HEK293 (cell line): Measurements from ENCODE around the gene MPV17L.
"Not testable (repeated sequence)": the region's sequence is repeated elsewhere in the genome, so short reads cannot be mapped to it uniquely, and the experiment has no call there.

Experiments used
- CTCF ChIA-PET: fragments of 350-600 bp; formaldehyde crosslinking; extraction: SDS; loops from one replicate; lab custom pipeline; 2021; ENCODE audit warnings: antibody characterized with exemption; lab: Yijun Ruan, JAX
- POLR2A ChIA-PET: fragments of 300-600 bp; formaldehyde crosslinking; extraction: SDS; loops from one replicate; lab custom pipeline; 2020; ENCODE audit warnings: antibody characterized with exemption, inconsistent platforms; lab: Yijun Ruan, JAX
- H3K27ac ChIP-seq: fragments of 200-500 bp; sonication (Bioruptor generic); 2 replicates; pipeline ENCODE4 v1.5.1; 2014; ENCODE audit warnings: low read depth, low read length, control low read depth, inconsistent platforms; ENCODE audit errors: extremely low read depth
- H3K36me3 ChIP-seq, 2 experiments: fragments of 200-500 bp in 1 of 2; sonication (Bioruptor generic) in 1 of 2; 1 replicate in 1 of 2; 2 replicates in 1 of 2; pipeline ENCODE4 v1.5.1; 2014 to 2017; ENCODE audit warnings: inconsistent platforms in 2 of 2, low read length in 2 of 2; ENCODE audit not compliant: control insufficient read depth in 2 of 2, insufficient read depth in 1 of 2
- H3K4me1 ChIP-seq: fragments of 200-500 bp; sonication (Bioruptor generic); 2 replicates; pipeline ENCODE4 v1.5.1; 2014; ENCODE audit warnings: mild to moderate bottlenecking, low read length, inconsistent platforms; ENCODE audit not compliant: control insufficient read depth, insufficient read depth
- H3K4me3 ChIP-seq: 2 replicates; pipeline ENCODE4 v1.5.1; 2011; ENCODE audit warnings: low read depth, mild to moderate bottlenecking, control low read depth, low read length, moderate library complexity
- H3K9me3 ChIP-seq: fragments of 200-500 bp; sonication (Bioruptor generic); 2 replicates; pipeline ENCODE4 v1.5.1; 2014; ENCODE audit warnings: low read depth, low read length, inconsistent platforms; ENCODE audit not compliant: control insufficient read depth, insufficient read depth
- EGR2 ChIP-seq: fragments of 450-650 bp; formaldehyde crosslinking; IDR thresholded peaks from 2 replicates; pipeline ENCODE4 v1.5.1; 2016; ENCODE audit warnings: low read depth, missing biosample characterization, missing genetic modification characterization
- GFI1B ChIP-seq: fragments of 450-650 bp; formaldehyde crosslinking; IDR thresholded peaks from 2 replicates; pipeline ENCODE4 v1.5.1; 2016; ENCODE audit warnings: missing biosample characterization, missing genetic modification characterization
- HOXA7 ChIP-seq: sonication (generic); formaldehyde crosslinking; IDR thresholded peaks from 2 replicates; pipeline ENCODE4 v1.8.1; 2022; ENCODE audit warnings: missing genetic modification reagents, borderline replicate concordance
- KLF8 ChIP-seq: fragments of 450-650 bp; formaldehyde crosslinking; IDR thresholded peaks from 2 replicates; pipeline ENCODE4 v1.5.1; 2016; ENCODE audit warnings: missing biosample characterization, missing genetic modification characterization
- SALL2 ChIP-seq: fragments of 450-650 bp; formaldehyde crosslinking; IDR thresholded peaks from 2 replicates; pipeline ENCODE4 v1.5.0; 2017; ENCODE audit warnings: missing biosample characterization, mild to moderate bottlenecking, missing genetic modification characterization, borderline replicate concordance
- ZNF184 ChIP-seq: fragments of 450-650 bp; IDR thresholded peaks from 2 replicates; pipeline ENCODE4 v1.5.1; 2018; ENCODE audit warnings: missing biosample characterization, mild to moderate bottlenecking, missing genetic modification characterization
- ZNF302 ChIP-seq: fragments of 450-650 bp; formaldehyde crosslinking; IDR thresholded peaks from 2 replicates; pipeline ENCODE4 v1.5.1; 2016; ENCODE audit warnings: missing biosample characterization, missing genetic modification characterization, low read depth
- ZNF324 ChIP-seq: fragments of 450-650 bp; formaldehyde crosslinking; IDR thresholded peaks from 2 replicates; pipeline ENCODE4 v1.5.1; 2016; ENCODE audit warnings: missing biosample characterization, missing genetic modification characterization
- ZNF341 ChIP-seq: fragments of 450-650 bp; formaldehyde crosslinking; IDR thresholded peaks from 2 replicates; pipeline ENCODE4; 2016; ENCODE audit warnings: low read depth, missing biosample characterization, missing genetic modification characterization
- ZNF394 ChIP-seq: fragments of 450-650 bp; formaldehyde crosslinking; IDR thresholded peaks from 2 replicates; pipeline ENCODE4 v1.5.1; 2016; ENCODE audit warnings: missing biosample characterization, missing genetic modification characterization, mild to moderate bottlenecking, moderate library complexity, borderline replicate concordance
- ZNF426 ChIP-seq: fragments of 450-650 bp; formaldehyde crosslinking; IDR thresholded peaks from 2 replicates; pipeline ENCODE4 v1.5.1; 2017; ENCODE audit warnings: missing biosample characterization, missing genetic modification characterization, mild to moderate bottlenecking, inconsistent platforms, moderate library complexity
- ZNF488 ChIP-seq: fragments of 450-650 bp; formaldehyde crosslinking; IDR thresholded peaks from 2 replicates; pipeline ENCODE4 v1.5.1; 2016; ENCODE audit warnings: missing biosample characterization, missing genetic modification characterization
- ZNF558 ChIP-seq: fragments of 450-650 bp; formaldehyde crosslinking; IDR thresholded peaks from 2 replicates; pipeline ENCODE4 v1.5.1; 2016; ENCODE audit warnings: missing biosample characterization, missing genetic modification characterization
- ZNF571 ChIP-seq: fragments of 450-650 bp; formaldehyde crosslinking; IDR thresholded peaks from 2 replicates; pipeline ENCODE4 v1.5.0; 2017; ENCODE audit warnings: missing biosample characterization, missing genetic modification characterization
- ZNF776 ChIP-seq: fragments of 450-650 bp; formaldehyde crosslinking; IDR thresholded peaks from 2 replicates; pipeline ENCODE4 v1.5.0; 2017; ENCODE audit warnings: missing biosample characterization, missing genetic modification characterization, borderline replicate concordance

MPV17L gene

GRCh38 chr16:15401972-15402371 lies 6.4 kb downstream of the MPV17L start (continued):
- TF ChIP-seq ZNF776 (tag by site-specific recombination) (no peak), SALL2 (no peak), ZNF426 (tag by site-specific recombination) (no peak)

DNA sequence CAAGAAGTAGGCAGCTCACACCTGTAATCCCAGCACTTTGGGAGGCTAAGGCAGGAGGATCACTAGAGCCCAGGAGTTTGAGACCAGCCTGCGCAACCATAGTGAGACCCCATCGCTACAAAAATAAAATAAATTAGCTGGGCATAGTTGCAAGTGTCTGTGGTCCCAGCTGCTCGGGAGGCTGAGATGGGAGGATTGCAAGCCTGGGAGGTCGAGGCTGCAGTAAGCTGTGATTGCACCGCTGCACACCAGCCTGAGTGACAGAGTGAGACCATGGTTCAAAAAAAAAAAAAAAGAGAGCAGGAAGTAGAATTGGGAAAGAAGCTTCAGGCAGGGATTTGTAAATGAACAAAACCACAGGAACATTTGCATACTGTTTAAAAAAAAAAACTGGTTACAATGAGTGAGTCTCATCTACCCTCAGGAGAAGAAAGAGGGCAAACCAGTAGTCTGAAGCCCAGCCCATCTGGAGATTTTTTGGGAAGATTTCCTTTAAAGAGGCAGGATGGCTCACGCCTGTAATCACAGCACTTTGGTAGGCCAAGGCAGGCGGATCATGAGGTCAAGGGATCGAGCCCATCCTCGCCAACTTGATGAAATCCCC lies 7.9 kb downstream of the MPV17L start:
- no peak for TF ChIP-seq ZNF341 (tag by site-specific recombination)
- TF ChIP-seq ZNF488, result no peak
- no peak for TF ChIP-seq ZNF184 (tag by site-specific recombination)
- TF ChIP-seq ZNF302 (tag by site-specific recombination), result no peak
- no peak for TF ChIP-seq EGR2 (tag by site-specific recombination)
- TF ChIP-seq ZNF324 (tag by site-specific recombination), result no peak
- TF ChIP-seq ZNF394 (tag by site-specific recombination), result no peak
- TF ChIP-seq KLF8, result no peak
- no peak for TF ChIP-seq GFI1B (tag by site-specific recombination)
- no peak for TF ChIP-seq HOXA7 (CRISPR knock-in tag)
- TF ChIP-seq, all 188 proteins: peak for 0
- CTCF ChIA-PET, result interaction anchor here (1.2 kb wide), 1 partner anchor 353 kb away, joined by 3 read pairs; no protein-coding TSS in a partner anchor
- no peaks in the 10 kb centered on the region for H3K9me3 ChIP-seq
- no peaks in the 10 kb centered on the region for H3K4me1 ChIP-seq
- no peaks in the 10 kb centered on the region for H3K36me3 ChIP-seq
- POLR2A ChIA-PET, result no interaction called here
- no peak overlapping the region for H3K27ac ChIP-seq
- H3K4me3 ChIP-seq, result no peak overlapping the region

- POLR2A ChIA-PET, H3K9me3 ChIP-seq, H3K4me3 ChIP-seq, H3K4me1 ChIP-seq, H3K36me3 ChIP-seq, H3K27ac ChIP-seq: not testable (repeated sequence)
- CTCF ChIA-PET, result interaction anchor here (1.2 kb wide), 1 partner anchor 352 kb away, joined by 3 read pairs; no protein-coding TSS in a partner anchor
These were observed 8.5 kb downstream of the MPV17L start for GRCh38 chr16:15404091-15404490.

GRCh38 chr16:15404792-15405191 lies 9.2 kb downstream of the MPV17L start:
- Histone ChIP-seq H3K4me3 (no peak overlapping the region), H3K27ac (no peak overlapping the region), H3K4me1 (no peaks in the 10 kb centered on the region), H3K9me3 (no peaks in the 10 kb centered on the region), H3K36me3 (no peaks in the 10 kb centered on the region)
- POLR2A ChIA-PET, result no interaction called here
- no peak for TF ChIP-seq ZNF571 (tag by site-specific recombination)
- no peak for TF ChIP-seq ZNF184 (tag by site-specific recombination)
- TF ChIP-seq ZNF558, result no peak
- TF ChIP-seq, all 188 proteins: peak for 0
- CTCF ChIA-PET, result interaction anchor here (1.2 kb wide), 1 partner anchor 351 kb away, joined by 3 read pairs; no protein-coding TSS in a partner anchor

GRCh38 chr16:15407756-15408155 lies 12.2 kb downstream of the MPV17L start:
- H3K4me3 ChIP-seq, H3K27ac ChIP-seq, H3K9me3 ChIP-seq, H3K4me1 ChIP-seq, H3K36me3 ChIP-seq: not testable (repeated sequence)
- ChIA-PET POLR2A (interaction anchor here (0.6 kb wide), 1 partner anchor 271 kb away, joined by 8 read pairs; no protein-coding TSS in a partner anchor), CTCF (interaction anchor here (0.7 kb wide), 1 partner anchor 20 kb away, joined by 5 read pairs; no protein-coding TSS in a partner anchor)

- H3K4me1 ChIP-seq, H3K27ac ChIP-seq, H3K9me3 ChIP-seq, H3K36me3 ChIP-seq, POLR2A ChIA-PET, H3K4me3 ChIP-seq: not testable (repeated sequence)
- CTCF ChIA-PET, result interaction anchor here (0.5 kb wide), 1 partner anchor 786 kb away, joined by 3 read pairs; no protein-coding TSS in a partner anchor
These were observed 13.9 kb downstream of the MPV17L start for GRCh38 chr16:15409476-15409875.
